Stimulated activated CD8-positive, alpha-beta memory T cell treated with anti-CD3 and anti-CD28 coated beads, Interleukin-2, amount 100 ng/mL, for 48 hours (primary cell): Measurements from ENCODE around the gene GLIPR1.
"Not testable (repeated sequence)": the region's sequence is repeated elsewhere in the genome, so short reads cannot be mapped to it uniquely, and the experiment has no call there.

Source experiments
- DNase-seq, 2 donors: peaks; one replicate each; pipeline ENCODE4 v3.0.0-alpha.2; 2020; ENCODE audit warnings: low read depth in 2 of 2

Gene GLIPR1

GRCh38 chr12:75480469-75480949, at the start of gene GLIPR1:
Gene GLIPR1 (plus strand): TSS chr12:75480755. CDS start chr12:75480881, 126 bp downstream.
- peak; percentile 55 to 66 for DNase-seq

GRCh38 chr12:75432924-75433323, 47.6 kb upstream of the GLIPR1 start:
- no peak for DNase-seq

GRCh38 chr12:75437564-75437963, 43.0 kb upstream of the GLIPR1 start:
- DNase-seq: no peak

GRCh38 chr12:75438059-75438754, 42.3 kb upstream of the GLIPR1 start:
- no peak for DNase-seq

- no peak for DNase-seq
These were observed 41.5 kb upstream of the GLIPR1 start for GRCh38 chr12:75439048-75439447.

GRCh38 chr12:75439930-75440329, 40.6 kb upstream of the GLIPR1 start:
- no peak for DNase-seq

GRCh38 chr12:75441687-75442449, 38.7 kb upstream of the GLIPR1 start:
- DNase-seq: not testable (repeated sequence)

GRCh38 chr12:75442454-75442853, 38.1 kb upstream of the GLIPR1 start:
- DNase-seq: not testable (repeated sequence)

GRCh38 chr12:75443709-75444108, 36.8 kb upstream of the GLIPR1 start:
- DNase-seq: no peak

- DNase-seq: no peak
These were observed 36.0 kb upstream of the GLIPR1 start for GRCh38 chr12:75444429-75445136.

GRCh38 chr12:75445137-75445507, 35.4 kb upstream of the GLIPR1 start:
- not testable (repeated sequence) for DNase-seq

- no peak for DNase-seq
These were observed 33.7 kb upstream of the GLIPR1 start for GRCh38 chr12:75446857-75447256.

GRCh38 chr12:75447691-75448393, 32.7 kb upstream of the GLIPR1 start:
- DNase-seq: no peak

GRCh38 chr12:75452675-75453330, 27.8 kb upstream of the GLIPR1 start:
- DNase-seq: no peak

- no peak for DNase-seq
These were observed 24.7 kb upstream of the GLIPR1 start for GRCh38 chr12:75455839-75456238.

- no peak for DNase-seq
These were observed 23.4 kb upstream of the GLIPR1 start for GRCh38 chr12:75457191-75457590.

- DNase-seq: not testable (repeated sequence)
These were observed 22.7 kb upstream of the GLIPR1 start for GRCh38 chr12:75457866-75458265.

GRCh38 chr12:75459755-75460154, 20.8 kb upstream of the GLIPR1 start:
- DNase-seq: no peak

- DNase-seq: no peak
These were observed 20.4 kb upstream of the GLIPR1 start for GRCh38 chr12:75460204-75460603.

GRCh38 chr12:75471902-75472890, 8.4 kb upstream of the GLIPR1 start:
- no peak for DNase-seq
